Subcutaneous abdominal adipose tissue (tissue), 5 donors: ENCODE measurements around the gene SFTA2.

Source experiments
- H3K27ac ChIP-seq: one replicate; pipeline ENCODE4 v1.7.0; 2013; ENCODE audit warnings: low read depth, mild to moderate bottlenecking, inconsistent platforms, low read length, moderate library complexity
- H3K27me3 ChIP-seq, 5 donors: one replicate each; pipeline ENCODE4 v1.7.0; 2013; ENCODE audit warnings: low read length in 5 of 5, inconsistent platforms in 1 of 5; ENCODE audit not compliant: control insufficient read depth in 5 of 5, insufficient read depth in 4 of 5
- H3K36me3 ChIP-seq, 5 donors: one replicate each; pipeline ENCODE4 v1.7.0; 2013; ENCODE audit warnings: low read length in 5 of 5; ENCODE audit not compliant: control insufficient read depth in 5 of 5, insufficient read depth in 5 of 5
- H3K4me1 ChIP-seq, 5 donors: one replicate each; pipeline ENCODE4 v1.7.0; 2013; ENCODE audit warnings: low read length in 5 of 5, mild to moderate bottlenecking in 3 of 5, moderate library complexity in 1 of 5; ENCODE audit not compliant: control insufficient read depth in 5 of 5, insufficient read depth in 5 of 5
- H3K4me3 ChIP-seq, 5 donors: one replicate each; pipeline ENCODE4 v1.7.0; 2013; ENCODE audit warnings: low read length in 5 of 5, low read depth in 1 of 5
- H3K9ac ChIP-seq, 5 donors: one replicate each; pipeline ENCODE4 v1.7.0; 2013; ENCODE audit warnings: low read length in 5 of 5, mild to moderate bottlenecking in 4 of 5, moderate library complexity in 3 of 5
- H3K9me3 ChIP-seq, 5 donors: one replicate each; pipeline ENCODE4 v1.7.0; 2013; ENCODE audit warnings: low read length in 5 of 5; ENCODE audit not compliant: control insufficient read depth in 5 of 5
- donor health status: healthy.
- donor health status: healthy.
- donor health status: healthy.
- donor health status: healthy.
- donor health status: healthy.

The SFTA2 gene

DNA sequence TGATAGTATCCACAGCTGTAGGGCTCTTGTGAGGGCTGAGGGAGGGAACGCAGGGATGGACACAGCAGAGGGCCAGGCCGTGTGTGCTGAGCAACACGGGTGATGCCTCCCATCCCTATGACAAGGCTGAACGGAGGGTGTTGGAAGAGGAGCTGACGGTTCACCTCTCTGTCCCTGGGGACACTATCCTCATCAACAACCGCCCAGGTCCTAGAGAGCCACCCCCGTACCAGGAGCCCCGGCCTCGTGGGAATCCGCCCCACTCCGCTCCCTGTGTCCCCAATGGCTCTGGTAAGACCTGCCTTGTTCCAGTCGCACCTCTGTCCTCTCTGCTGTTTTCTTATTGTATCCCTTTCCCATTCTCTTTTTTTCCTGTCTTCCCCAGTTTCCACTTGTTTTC lies 37.6 kb downstream of the SFTA2 start:
- Histone ChIP-seq H3K27ac (no peak overlapping the region), H3K27me3 (no peaks in the 10 kb centered on the region), H3K9me3 (no peaks in the 10 kb centered on the region), H3K4me3 (no peak overlapping the region), H3K36me3 (peaks cover 6 to 88% (median 67%) of the 10 kb centered on the region in 5 donors), H3K4me1 (no peaks in the 10 kb centered on the region), H3K9ac (no peak overlapping the region)

DNA sequence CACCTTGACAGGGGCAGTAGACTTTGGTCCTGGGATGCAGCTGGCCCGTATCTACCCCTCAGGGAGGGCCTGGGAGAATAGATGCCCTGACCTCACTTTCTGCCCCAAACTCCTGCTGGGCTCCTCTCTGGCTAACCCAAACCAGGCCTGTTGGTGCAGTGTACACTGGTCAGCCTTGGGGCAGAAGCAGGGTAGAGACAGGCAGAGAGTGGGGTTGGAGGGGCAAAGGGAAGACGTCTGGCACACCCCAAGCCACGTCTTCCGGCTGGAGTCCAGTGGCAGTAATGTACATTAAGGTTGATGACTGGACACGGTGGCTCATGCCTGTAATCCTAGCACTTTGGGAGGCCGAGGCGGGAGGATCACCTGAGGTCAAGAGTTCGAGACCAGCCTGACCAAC lies 38.3 kb downstream of the SFTA2 start:
- no peak overlapping the region for H3K9ac ChIP-seq
- H3K9me3 ChIP-seq = no peaks in the 10 kb centered on the region
- no peak overlapping the region for H3K27ac ChIP-seq
- H3K36me3 ChIP-seq = peaks cover 6 to 87% (median 63%) of the 10 kb centered on the region in 5 donors
- no peaks in the 10 kb centered on the region for H3K27me3 ChIP-seq
- H3K4me3 ChIP-seq = no peak overlapping the region
- H3K4me1 ChIP-seq = no peaks in the 10 kb centered on the region

DNA sequence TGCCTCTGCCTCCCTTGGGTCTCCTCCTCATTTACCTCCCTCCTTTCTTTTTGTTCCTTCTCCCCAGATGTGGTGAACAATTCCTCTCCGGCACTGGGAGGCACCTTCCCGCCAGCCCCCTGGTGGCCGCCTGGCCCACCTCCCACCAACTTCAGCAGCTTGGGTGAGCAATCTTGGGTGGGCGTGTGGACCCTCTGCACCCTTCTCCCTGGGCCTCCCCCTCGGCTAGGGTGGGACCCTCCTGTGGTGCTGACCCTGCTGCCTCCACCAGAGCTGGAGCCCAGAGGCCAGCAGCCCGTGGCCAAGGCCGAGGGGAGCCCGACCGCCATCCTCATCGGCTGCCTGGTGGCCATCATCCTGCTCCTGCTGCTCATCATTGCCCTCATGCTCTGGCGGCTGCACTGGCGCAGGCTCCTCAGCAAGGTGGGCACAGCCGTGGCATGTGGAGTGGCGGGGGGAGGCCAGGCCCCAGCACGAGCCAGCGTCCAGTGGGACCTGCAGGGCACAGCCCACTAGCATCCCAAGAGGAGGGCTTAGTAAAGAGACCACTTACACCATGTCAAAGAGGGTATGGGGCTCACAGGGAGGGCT lies 38.9 kb downstream of the SFTA2 start:
- no peaks in the 10 kb centered on the region for H3K27me3 ChIP-seq
- H3K9me3 ChIP-seq = no peaks in the 10 kb centered on the region
- no peaks in the 10 kb centered on the region for H3K4me1 ChIP-seq
- no peak overlapping the region for H3K4me3 ChIP-seq
- H3K27ac ChIP-seq = no peak overlapping the region
- H3K36me3 ChIP-seq = peaks cover 6 to 82% (median 58%) of the 10 kb centered on the region in 5 donors
- H3K9ac ChIP-seq = no peak overlapping the region

DNA sequence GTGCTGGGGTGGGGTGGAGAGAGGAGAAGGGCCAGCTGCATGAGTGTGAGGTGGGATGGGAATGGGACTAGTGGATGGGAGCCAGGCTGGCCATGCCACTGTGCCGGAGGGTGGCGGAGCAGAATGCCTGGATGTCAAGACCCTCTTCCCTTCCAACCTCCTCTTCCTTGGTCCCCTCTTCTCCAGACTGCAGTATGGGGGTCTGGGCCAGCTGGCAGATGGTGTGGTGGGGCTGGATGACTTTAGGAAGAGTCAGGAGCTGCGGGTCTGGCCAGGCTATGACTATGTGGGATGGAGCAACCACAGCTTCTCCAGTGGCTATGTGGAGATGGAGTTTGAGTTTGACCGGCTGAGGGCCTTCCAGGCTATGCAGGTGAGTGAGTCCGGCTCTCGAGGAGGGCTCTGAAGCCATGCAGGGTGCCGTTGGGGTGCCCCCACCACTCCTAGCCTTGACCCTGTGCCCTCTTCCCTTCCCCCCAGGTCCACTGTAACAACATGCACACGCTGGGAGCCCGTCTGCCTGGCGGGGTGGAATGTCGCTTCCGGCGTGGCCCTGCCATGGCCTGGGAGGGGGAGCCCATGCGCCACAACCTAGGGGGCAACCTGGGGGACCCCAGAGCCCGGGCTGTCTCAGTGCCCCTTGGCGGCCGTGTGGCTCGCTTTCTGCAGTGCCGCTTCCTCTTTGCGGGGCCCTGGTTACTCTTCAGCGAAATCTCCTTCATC lies 40.0 kb downstream of the SFTA2 start:
- no peak overlapping the region for H3K27ac ChIP-seq
- H3K9me3 ChIP-seq = no peaks in the 10 kb centered on the region
- no peak overlapping the region for H3K9ac ChIP-seq
- no peak overlapping the region for H3K4me3 ChIP-seq
- peaks cover 0 to 1% (median 0%) of the 10 kb centered on the region in 5 donors for H3K4me1 ChIP-seq
- H3K36me3 ChIP-seq = peaks cover 6 to 72% (median 48%) of the 10 kb centered on the region in 5 donors
- H3K27me3 ChIP-seq = no peaks in the 10 kb centered on the region

DNA sequence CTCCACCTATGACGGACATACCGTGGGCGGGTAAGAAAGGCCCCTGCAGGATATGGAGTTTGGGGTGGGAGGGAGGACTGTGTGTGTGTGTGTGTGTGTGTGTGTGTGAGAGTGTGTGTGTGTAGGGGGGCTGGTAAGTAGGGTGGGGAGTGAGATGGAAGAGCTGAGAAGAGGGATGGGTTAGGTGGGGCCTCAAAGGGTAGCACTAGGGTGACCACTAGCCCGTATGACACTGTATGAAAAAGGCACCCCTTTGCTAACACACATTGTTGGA lies 40.6 kb downstream of the SFTA2 start:
- Histone ChIP-seq H3K4me1 (peaks cover 0 to 7% (median 5%) of the 10 kb centered on the region in 5 donors), H3K4me3 (no peak overlapping the region), H3K27me3 (no peaks in the 10 kb centered on the region), H3K27ac (no peak overlapping the region), H3K36me3 (peaks cover 6 to 66% (median 44%) of the 10 kb centered on the region in 5 donors), H3K9ac (no peak overlapping the region), H3K9me3 (no peaks in the 10 kb centered on the region)

DNA sequence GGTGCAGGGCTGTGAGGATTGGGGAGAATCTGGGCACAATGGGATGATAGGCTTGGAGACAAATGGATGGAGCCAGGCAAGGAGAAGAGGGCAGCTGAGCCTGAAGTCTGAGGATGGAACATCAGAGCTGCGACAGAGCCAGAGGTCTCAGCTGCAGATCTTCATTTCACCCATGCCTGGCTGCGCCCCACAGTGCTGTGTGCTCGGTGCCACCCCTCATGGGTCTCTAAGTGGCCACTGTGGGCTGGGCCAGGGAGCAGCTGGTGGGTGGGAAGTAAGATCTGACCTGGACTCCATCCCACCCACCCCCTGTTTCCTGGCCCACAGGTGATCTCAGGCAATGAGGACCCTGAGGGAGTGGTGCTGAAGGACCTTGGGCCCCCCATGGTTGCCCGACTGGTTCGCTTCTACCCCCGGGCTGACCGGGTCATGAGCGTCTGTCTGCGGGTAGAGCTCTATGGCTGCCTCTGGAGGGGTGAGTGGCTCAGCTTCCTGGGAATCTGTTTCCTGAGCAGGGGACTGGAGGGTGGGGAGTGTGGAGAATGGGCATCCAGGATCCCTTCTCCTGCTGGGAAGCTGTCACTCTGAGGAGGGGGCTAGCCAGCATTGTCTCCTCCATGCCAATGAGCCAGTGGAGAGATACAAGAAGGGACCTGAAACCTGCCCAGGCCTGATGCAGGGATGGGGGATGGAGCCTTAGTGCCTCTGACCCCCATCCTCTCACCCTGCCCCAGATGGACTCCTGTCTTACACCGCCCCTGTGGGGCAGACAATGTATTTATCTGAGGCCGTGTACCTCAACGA lies 41.1 kb downstream of the SFTA2 start:
- H3K4me3 ChIP-seq = no peak overlapping the region
- no peak overlapping the region for H3K9ac ChIP-seq
- H3K9me3 ChIP-seq = no peaks in the 10 kb centered on the region
- no peaks in the 10 kb centered on the region for H3K27me3 ChIP-seq
- H3K4me1 ChIP-seq = peaks cover 0 to 12% (median 10%) of the 10 kb centered on the region in 5 donors
- peaks cover 6 to 62% (median 43%) of the 10 kb centered on the region in 5 donors for H3K36me3 ChIP-seq
- no peak overlapping the region for H3K27ac ChIP-seq

DNA sequence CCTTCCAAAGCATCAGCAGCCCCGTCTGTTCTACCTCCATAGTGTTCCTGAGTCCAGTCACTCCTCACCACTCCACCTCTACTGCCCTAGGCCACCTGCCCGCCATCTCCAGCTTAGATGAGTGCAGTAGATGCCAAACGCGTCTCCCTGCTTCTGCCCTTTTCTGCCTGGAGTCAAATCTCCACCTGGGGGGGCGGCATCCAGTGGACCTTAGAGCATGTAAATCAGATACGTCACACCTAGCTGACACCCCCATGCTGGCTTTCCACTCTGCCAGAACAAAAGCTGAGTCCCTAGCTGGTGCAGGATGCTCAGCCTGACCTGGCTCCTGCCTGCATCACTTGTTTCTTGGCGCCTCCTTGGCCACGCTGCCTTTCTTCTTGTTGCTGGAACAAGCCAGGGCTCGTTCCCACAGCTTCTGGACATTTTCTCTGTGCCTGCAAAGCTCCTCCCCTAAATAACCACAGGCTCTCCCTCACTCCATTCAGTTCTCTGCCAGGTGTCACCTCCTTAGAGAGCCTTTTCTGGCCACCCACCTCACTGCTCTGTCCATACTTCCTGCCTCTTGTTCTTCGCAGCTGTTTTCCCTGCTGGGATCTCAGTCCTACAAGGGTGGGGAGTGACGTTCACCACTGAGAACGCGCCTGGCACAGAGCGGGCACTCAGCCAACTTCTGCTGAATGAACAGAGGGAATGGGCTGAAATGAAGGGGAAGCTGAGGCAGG lies 41.9 kb downstream of the SFTA2 start:
- no peak overlapping the region for H3K4me3 ChIP-seq
- peaks cover 4 to 20% (median 18%) of the 10 kb centered on the region in 5 donors for H3K4me1 ChIP-seq
- no peak overlapping the region for H3K9ac ChIP-seq
- H3K27me3 ChIP-seq = no peaks in the 10 kb centered on the region
- peaks cover 5 to 54% (median 35%) of the 10 kb centered on the region in 5 donors for H3K36me3 ChIP-seq
- H3K27ac ChIP-seq = no peak overlapping the region
- no peaks in the 10 kb centered on the region for H3K9me3 ChIP-seq

DNA sequence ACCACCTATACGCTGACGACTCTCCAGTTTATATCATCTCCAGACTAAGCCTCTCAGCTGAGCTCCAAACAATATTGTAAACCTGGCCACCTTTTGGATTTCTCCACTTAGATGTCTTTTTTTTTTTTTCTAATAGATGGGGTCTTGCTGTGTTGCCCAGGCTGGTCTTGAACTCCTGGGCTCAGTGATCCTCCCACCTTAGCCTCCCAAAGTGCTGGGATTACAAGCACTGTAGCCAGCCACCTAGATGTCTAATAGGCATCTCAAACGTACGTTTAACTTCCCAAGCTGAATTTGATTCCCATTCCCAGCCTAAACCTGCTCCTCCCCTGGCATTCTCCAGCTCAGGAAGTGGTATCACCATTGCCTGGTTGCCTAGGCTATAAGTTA lies 42.5 kb downstream of the SFTA2 start:
- Histone ChIP-seq H3K27ac (no peak overlapping the region), H3K9ac (no peak overlapping the region), H3K36me3 (peaks cover 0 to 48% (median 29%) of the 10 kb centered on the region in 5 donors), H3K4me3 (no peak overlapping the region), H3K27me3 (no peaks in the 10 kb centered on the region), H3K4me1 (peaks cover 4 to 25% (median 22%) of the 10 kb centered on the region in 5 donors), H3K9me3 (no peaks in the 10 kb centered on the region)

DNA sequence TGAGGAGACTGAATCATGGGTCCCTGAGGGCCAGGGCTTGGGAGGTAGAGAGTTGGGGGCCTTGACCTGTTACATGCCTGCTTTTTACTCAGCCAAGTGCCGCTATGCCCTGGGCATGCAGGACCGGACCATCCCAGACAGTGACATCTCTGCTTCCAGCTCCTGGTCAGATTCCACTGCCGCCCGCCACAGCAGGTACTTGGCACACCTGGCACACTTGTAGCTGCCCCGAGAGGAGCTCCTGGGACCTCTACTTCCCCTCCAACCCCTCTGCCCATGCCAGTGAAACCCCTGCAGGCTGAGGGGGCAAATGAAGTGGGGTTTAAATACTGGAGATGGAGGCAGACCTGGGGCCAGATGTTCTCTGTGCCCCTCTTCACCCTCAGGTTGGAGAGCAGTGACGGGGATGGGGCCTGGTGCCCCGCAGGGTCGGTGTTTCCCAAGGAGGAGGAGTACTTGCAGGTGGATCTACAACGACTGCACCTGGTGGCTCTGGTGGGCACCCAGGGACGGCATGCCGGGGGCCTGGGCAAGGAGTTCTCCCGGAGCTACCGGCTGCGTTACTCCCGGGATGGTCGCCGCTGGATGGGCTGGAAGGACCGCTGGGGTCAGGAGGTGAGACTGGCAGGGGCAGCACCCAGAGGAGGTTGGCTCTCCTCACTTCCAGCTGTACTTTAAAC lies 43.0 kb downstream of the SFTA2 start:
- no peaks in the 10 kb centered on the region for H3K27me3 ChIP-seq
- H3K9ac ChIP-seq = no peak overlapping the region
- H3K36me3 ChIP-seq = peaks cover 0 to 43% (median 25%) of the 10 kb centered on the region in 5 donors
- H3K9me3 ChIP-seq = no peaks in the 10 kb centered on the region
- no peak overlapping the region for H3K4me3 ChIP-seq
- H3K4me1 ChIP-seq = peaks cover 4 to 25% (median 23%) of the 10 kb centered on the region in 5 donors
- no peak overlapping the region for H3K27ac ChIP-seq
